SHP77 treated with DMSO at 0.1 percent for 48 hours (cell line): ENCODE data around the gene C1QTNF9.
"Not testable (repeated sequence)": the region's sequence is repeated elsewhere in the genome, so short reads cannot be mapped to it uniquely, and the experiment has no call there.

Experiments used
- DNase-seq: peaks from one replicate; lab custom pipeline; 2025; lab: John Stamatoyannopoulos, UW

The C1QTNF9 gene

GRCh38 chr13:24282256-24282655 is 27.1 kb upstream of the C1QTNF9 start:
- no peak for DNase-seq

- DNase-seq: no peak
These were observed 24.4 kb upstream of the C1QTNF9 start for GRCh38 chr13:24284889-24285565.

- no peak for DNase-seq
These were observed 22.8 kb upstream of the C1QTNF9 start for GRCh38 chr13:24286624-24287023.

GRCh38 chr13:24287748-24288287 is 21.6 kb upstream of the C1QTNF9 start:
- no peak for DNase-seq

- no peak for DNase-seq
These were observed 20.5 kb upstream of the C1QTNF9 start for GRCh38 chr13:24288870-24289269.

GRCh38 chr13:24290280-24290932 is 19.0 kb upstream of the C1QTNF9 start:
- DNase-seq: no peak

GRCh38 chr13:24292481-24292880 is 16.9 kb upstream of the C1QTNF9 start:
- DNase-seq: no peak

- DNase-seq: no peak
These were observed 15.6 kb upstream of the C1QTNF9 start for GRCh38 chr13:24293746-24294145.

GRCh38 chr13:24299488-24300114 is 9.8 kb upstream of the C1QTNF9 start:
- no peak for DNase-seq

- no peak for DNase-seq
These were observed 7.9 kb upstream of the C1QTNF9 start for GRCh38 chr13:24301434-24301833.

- no peak for DNase-seq
These were observed 7.5 kb upstream of the C1QTNF9 start for GRCh38 chr13:24301911-24302310.

GRCh38 chr13:24304620-24305019 is 4.8 kb upstream of the C1QTNF9 start:
- DNase-seq: no peak

GRCh38 chr13:24306632-24307031 is 2.7 kb upstream of the C1QTNF9 start:
- no peak for DNase-seq

GRCh38 chr13:24307211-24308067 is 1.9 kb upstream of the C1QTNF9 start:
- no peak for DNase-seq

- no peak for DNase-seq
These were observed 1.3 kb upstream of the C1QTNF9 start for GRCh38 chr13:24308068-24308445.

- no peak for DNase-seq
These were observed 826 bp upstream of the C1QTNF9 start for GRCh38 chr13:24308488-24309020.

- DNase-seq: no peak
These were observed 4.1 kb downstream of the C1QTNF9 start for GRCh38 chr13:24313439-24313838.

- not testable (repeated sequence) for DNase-seq
These were observed 8.5 kb downstream of the C1QTNF9 start for GRCh38 chr13:24317835-24318234.

GRCh38 chr13:24318878-24319277 is 9.5 kb downstream of the C1QTNF9 start:
- DNase-seq: not testable (repeated sequence)

GRCh38 chr13:24319641-24320040 is 10.3 kb downstream of the C1QTNF9 start:
- DNase-seq: not testable (repeated sequence)

GRCh38 chr13:24321416-24321815 is 12.0 kb downstream of the C1QTNF9 start:
- DNase-seq: not testable (repeated sequence)

GRCh38 chr13:24322470-24322869 is 13.1 kb downstream of the C1QTNF9 start:
- DNase-seq: not testable (repeated sequence)
